ENCODE data around the gene TBC1D9B. TPM values are rescaled to one million over a fixed set of nuclear protein-coding genes. Genes with fewer than 3 reads are reported as not detected.

Gene TBC1D9B
- total RNA-seq, 1 experiment from 2014 or later = 127 TPM

GRCh38 chr5:179867476-179867875, 40.2 kb downstream of the TBC1D9B start:
- no peak for DNase-seq (ENCODE audit: low read depth, low spot score)
- no peak for ATAC-seq
- Histone ChIP-seq H3K9ac (ENCODE audit: low read length) (no peak overlapping the region), H3K27ac (ENCODE audit: low read depth, low read length) (no peak overlapping the region; the same call in 1 of the 2 replicates), H3K4me2 (ENCODE audit: low read length) (no peak overlapping the region), H4K20me1 (ENCODE audit: insufficient read depth) (no peaks in the 10 kb centered on the region), H3K9me2 (ENCODE audit: insufficient read depth) (no peaks in the 10 kb centered on the region), H2AFZ (ENCODE audit: low read depth, low read length, poor library complexity, severe bottlenecking) (no peak overlapping the region), H3K4me3 (replicated peaks in 1 of 2; ENCODE audit: low read depth in 1 of 2, low read length in 2 of 2) (no peak overlapping the region), H3K79me2 (ENCODE audit: insufficient read depth, low read length) (no peaks in the 10 kb centered on the region), H3K36me3 (ENCODE audit: control insufficient read depth in 1 of 2, insufficient read depth in 2 of 2, low read length in 2 of 2) (peaks cover 25 to 34% of the 10 kb centered on the region in 2 experiments), H3K27me3 (ENCODE audit: insufficient read depth, low read length) (no peaks in the 10 kb centered on the region), H3K4me1 (ENCODE audit: control insufficient read depth in 1 of 2, insufficient read depth in 2 of 2, low read length in 2 of 2) (no peaks in the 10 kb centered on the region), H3K9me3 (ENCODE audit: control insufficient read depth in 1 of 2, insufficient read depth in 1 of 2, low read depth in 1 of 2, low read length in 2 of 2) (no peaks in the 10 kb centered on the region)
- intact Hi-C loops (cut with micrococcal nuclease) = no loop called here
- no peak for TF ChIP-seq TCF7L2 (IDR thresholded peaks at IDR 0.05; ENCODE audit: borderline replicate concordance, extremely low read depth, insufficient read depth, insufficient read length)
- no peak for TF ChIP-seq ELF1 (IDR thresholded peaks at IDR 0.05; ENCODE audit: borderline replicate concordance, low read depth)
- POLR2A ChIA-PET = no interaction called here
- RAD21 ChIA-PET (ENCODE audit: low non-redundant PET in 1 of 2, low total read pairs in 2 of 2, uncharacterized antibody in 2 of 2, unreplicated experiment in 2 of 2) = no interaction called here
- CTCF ChIA-PET = no interaction called here
- BruUV-seq (replicated peaks) = no TSS peak

GRCh38 chr5:179867079-179867465, 40.6 kb downstream of the TBC1D9B start:
- H3K4me2 ChIP-seq (ENCODE audit: low read length) = no peak overlapping the region
- H3K27me3 ChIP-seq (ENCODE audit: insufficient read depth, low read length) = no peaks in the 10 kb centered on the region
- H3K27ac ChIP-seq (ENCODE audit: low read depth, low read length) = no peak overlapping the region; the same call in 1 of the 2 replicates
- H3K4me1 ChIP-seq (ENCODE audit: control insufficient read depth in 1 of 2, insufficient read depth in 2 of 2, low read length in 2 of 2) = no peaks in the 10 kb centered on the region
- intact Hi-C loops (cut with micrococcal nuclease) = no loop called here
- peaks cover 23 to 30% of the 10 kb centered on the region in 2 experiments for H3K36me3 ChIP-seq (ENCODE audit: control insufficient read depth in 1 of 2, insufficient read depth in 2 of 2, low read length in 2 of 2)
- H3K9me2 ChIP-seq (ENCODE audit: insufficient read depth) = no peaks in the 10 kb centered on the region
- ChIA-PET POLR2A (no interaction called here), RAD21 (ENCODE audit: low non-redundant PET in 1 of 2, low total read pairs in 2 of 2, uncharacterized antibody in 2 of 2, unreplicated experiment in 2 of 2) (no interaction called here), CTCF (interaction anchor here (0.6 kb wide), 1 partner anchor 224 kb away, joined by 3 read pairs; no protein-coding TSS in a partner anchor)
- H3K4me3 ChIP-seq (replicated peaks in 1 of 2; ENCODE audit: low read depth in 1 of 2, low read length in 2 of 2) = no peak overlapping the region
- DNase-seq (ENCODE audit: low read depth, low spot score) = no peak
- no peaks in the 10 kb centered on the region for H3K79me2 ChIP-seq (ENCODE audit: insufficient read depth, low read length)
- H2AFZ ChIP-seq (ENCODE audit: low read depth, low read length, poor library complexity, severe bottlenecking) = no peak overlapping the region
- H4K20me1 ChIP-seq (ENCODE audit: insufficient read depth) = no peaks in the 10 kb centered on the region
- TF ChIP-seq EGR1 (IDR thresholded peaks at IDR 0.05; ENCODE audit: low read depth) (no peak), RAD21 (IDR thresholded peaks at IDR 0.05; ENCODE audit: low read depth) (no peak), POLR2A (IDR thresholded peaks at IDR 0.05; ENCODE audit: borderline replicate concordance, extremely low read depth, insufficient read depth, insufficient read length) (no peak), EZH2 (IDR thresholded peaks at IDR 0.05) (no peak)
- H3K9me3 ChIP-seq (ENCODE audit: control insufficient read depth in 1 of 2, insufficient read depth in 1 of 2, low read depth in 1 of 2, low read length in 2 of 2) = no peaks in the 10 kb centered on the region
- ATAC-seq = no peak
- BruUV-seq (replicated peaks) = no TSS peak
- H3K9ac ChIP-seq (ENCODE audit: low read length) = no peak overlapping the region

All from HCT116 (cell line).